Measurements from ENCODE around the gene TMEM35A. TPM values are rescaled to one million over a fixed set of nuclear protein-coding genes. Genes with fewer than 3 reads are reported as not detected.
A peak's percentile ranks its signal among the peaks of the same experiment; 100 is the strongest.

The TMEM35A gene, protein sequence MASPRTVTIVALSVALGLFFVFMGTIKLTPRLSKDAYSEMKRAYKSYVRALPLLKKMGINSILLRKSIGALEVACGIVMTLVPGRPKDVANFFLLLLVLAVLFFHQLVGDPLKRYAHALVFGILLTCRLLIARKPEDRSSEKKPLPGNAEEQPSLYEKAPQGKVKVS
- 0.89 TPM for polyA plus RNA-seq (2013, experiment 1 of 2; ENCODE audit: insufficient read length)
- 0.94 TPM for polyA plus RNA-seq (2013, experiment 2 of 2; ENCODE audit: insufficient read length)

DNA sequence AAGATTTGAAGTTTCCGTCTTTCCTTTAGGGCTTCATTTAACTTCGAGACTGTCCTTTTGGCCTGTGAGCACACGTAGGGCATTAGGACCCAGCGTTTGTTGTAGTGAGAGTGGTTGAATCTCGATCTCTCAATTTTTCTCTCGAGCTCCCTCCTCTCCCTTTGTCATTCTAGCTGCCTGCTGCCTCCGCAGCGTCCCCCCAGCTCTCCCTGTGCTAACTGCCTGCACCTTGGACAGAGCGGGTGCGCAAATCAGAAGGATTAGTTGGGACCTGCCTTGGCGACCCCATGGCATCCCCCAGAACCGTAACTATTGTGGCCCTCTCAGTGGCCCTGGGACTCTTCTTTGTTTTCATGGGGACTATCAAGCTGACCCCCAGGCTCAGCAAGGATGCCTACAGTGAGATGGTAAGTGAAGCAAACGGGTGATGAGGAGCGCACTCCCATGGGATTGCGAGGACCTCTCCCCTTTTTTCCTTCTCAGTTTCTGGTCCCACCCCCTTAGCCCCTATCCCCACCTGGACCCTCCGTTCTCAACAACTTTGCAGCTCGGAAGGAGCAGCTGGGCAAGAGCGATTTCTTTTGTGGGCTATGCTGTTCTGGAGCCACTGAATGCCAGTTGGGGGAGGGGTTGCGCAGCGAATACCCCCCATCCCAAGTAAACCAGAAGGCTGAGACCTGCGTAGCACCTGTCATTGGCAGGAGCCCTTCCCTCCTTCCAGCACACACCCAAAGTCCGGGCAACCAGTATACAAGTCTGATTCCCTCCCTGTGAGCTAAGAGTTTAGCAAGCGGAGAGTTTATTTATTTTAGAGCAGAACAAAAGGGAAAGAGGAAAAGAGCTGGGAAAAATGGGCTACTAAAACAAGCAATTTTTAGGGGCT, at the start of gene TMEM35A:
Gene TMEM35A (plus strand): TSS at position 164 of the 883 bp plus-strand sequence. CDS start 124 bp downstream, at position 288.
- DNase-seq: peak; percentile 17

DNA sequence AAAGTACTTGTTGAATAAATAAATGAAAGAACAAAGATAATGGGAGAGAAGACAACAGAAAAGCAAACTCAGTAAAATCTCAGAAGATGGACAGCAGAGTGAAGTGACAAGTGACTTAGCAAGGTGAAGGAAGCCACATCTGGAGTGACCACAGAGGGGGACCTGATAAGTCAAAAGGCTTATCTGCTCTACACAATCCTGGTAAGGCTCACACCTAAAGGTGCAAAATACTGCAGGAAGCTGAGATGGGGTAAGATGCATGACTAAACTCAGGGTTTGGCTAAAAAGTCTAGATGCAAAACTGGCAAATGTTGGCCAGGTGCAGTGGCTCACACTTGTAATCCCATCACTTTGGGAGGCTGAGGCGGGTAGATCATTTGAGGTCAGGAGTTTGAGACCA, 49.0 kb upstream of the TMEM35A start:
- no peak for DNase-seq

DNA sequence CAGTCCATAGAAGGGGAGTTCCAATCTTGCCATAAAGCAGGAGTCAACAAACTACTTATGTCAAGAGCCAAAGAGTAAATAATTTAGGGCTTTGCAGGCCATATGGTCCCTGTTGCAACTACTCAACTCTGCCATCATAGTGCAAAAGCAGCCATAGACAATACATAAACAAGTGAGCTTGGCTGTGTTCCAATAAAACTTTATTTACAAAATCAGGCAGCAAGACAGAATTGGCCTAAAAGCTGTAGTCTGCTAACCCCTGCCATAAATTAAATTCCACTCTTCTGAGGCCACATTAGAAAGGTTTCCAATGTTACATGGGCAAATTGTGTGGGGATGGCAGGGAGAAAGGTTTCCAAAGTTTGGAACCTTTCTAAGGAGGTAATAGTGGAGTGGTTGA, 41.4 kb upstream of the TMEM35A start:
- DNase-seq: no peak

DNA sequence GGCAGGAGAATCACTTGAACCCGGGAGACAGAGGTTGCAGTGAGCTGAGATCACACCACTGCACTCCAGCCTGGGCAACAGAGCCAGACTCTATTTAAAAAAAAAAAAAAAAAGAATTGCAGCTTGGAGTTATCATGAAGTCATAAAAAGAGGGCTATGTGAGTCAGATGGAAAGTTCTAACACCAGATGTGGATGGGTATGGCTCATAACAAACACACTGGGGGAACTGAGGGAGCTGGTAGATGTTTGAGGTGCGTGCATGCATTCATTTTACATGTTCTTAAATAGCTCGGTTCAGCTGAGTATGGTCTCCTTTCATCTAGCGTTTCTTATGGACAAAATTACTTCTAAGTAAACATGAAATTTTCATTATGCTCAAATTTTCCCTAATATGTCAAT, 38.5 kb upstream of the TMEM35A start:
- DNase-seq: no peak

DNA sequence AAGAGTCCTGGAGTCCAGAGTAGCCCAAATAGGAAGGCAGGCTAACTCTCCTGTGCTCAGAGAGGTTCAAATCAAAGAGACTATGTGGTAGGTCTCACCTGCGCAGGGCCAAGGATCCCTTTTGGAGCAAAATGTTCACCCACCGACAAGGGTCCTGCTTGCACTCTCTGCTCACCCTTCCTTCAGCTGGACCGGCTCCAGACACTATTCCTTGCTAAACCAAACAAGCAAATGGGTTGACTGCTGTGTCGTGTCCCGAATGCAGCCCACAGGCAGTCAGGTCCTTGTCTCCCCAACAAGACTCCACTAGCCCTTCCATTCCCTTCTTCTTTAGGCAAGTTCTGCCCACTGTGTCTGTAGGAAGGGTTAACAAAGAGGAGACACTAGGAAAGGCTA, 27.5 kb upstream of the TMEM35A start:
- DNase-seq: no peak

DNA sequence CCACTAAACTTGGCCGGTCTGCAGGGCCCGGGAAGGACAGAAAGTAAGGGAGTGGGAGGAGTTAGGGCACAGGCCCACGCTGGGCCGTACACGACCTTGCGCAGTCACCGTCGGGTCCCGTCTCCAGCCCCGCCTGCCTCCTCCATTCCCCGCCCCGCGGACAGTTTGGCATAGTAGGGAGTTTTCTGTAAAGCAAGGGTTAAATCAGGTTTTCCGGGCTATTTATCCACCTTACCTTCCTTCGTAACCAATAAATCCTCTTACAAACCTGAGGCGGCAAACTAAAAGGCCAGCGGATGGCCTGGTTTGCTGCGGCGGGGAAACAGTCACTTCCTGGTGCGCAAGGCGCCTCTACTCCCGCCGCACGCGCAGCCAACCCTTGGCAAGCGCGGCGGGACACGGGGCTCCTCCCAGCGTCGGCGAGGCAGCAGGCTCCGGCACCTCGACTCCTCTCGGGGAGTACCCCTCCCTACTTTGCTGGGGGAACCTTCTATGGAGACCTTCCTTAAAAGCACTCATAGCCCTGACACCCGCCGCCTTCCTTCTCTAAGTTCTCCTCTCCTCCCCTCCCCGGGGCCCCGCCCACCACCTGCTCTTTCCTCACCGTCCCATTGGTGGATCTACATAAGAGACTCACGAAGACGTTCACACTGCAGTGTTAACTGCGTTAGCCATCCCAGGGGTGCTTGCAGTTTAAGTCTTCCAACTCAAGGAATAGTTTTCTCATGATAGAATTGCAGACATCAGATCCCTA, 27.0 kb upstream of the TMEM35A start, which contains the start of gene TRMT2B:
Gene TRMT2B (minus strand): TSS at position 563 of the 754 bp plus-strand sequence. CDS start 9,822 bp downstream, outside the sequence.
- peak; percentile 72 for DNase-seq

DNA sequence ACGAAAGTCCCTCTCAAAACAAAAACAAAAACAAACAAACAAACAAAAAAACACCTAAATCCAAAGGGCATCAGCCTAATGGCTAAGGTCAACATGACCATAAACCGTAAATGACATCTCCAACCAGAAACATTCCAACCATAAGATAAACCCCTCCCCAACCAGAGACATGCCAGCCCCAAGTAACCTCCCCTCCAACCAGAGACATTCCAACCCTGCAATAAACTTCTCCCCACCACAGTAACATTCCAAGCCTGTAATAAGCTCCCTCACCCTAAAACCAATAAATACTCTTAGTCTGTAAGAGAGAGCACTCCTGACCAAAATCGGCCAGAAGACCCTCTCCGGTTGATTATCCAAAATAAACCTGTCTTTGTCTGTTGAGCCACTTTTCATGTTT, 22.1 kb upstream of the TMEM35A start:
- peak; percentile 33 for DNase-seq

DNA sequence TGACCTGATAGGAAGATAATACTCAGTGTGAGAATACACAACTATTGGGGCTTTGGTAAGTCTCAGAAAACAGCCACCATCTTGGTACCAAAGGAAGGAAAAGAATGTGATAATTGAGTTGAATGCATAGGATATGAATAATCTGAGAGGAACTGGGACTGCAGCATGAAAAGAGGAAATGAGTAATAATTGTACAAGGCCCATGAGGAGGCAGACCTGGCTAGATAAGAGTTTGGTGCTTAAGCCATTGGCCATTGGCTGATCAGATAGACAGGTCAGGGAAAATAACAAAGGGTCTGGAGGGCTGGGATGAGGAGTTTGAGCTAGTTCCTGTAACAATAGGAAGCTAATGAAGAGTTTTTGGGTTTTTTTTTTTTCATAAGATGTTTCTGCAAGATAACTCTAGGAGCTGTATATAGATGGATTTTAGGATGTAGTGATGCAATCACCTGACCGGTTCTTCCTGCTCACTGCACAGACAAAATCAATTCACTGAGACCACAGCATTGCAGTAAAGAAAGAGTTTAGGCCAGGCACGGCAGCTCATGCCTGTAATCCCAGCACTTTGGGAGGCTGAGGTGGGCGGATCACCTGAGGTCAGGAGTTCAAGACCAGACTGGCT, 21.5 kb upstream of the TMEM35A start:
- peak; percentile 76 for DNase-seq

DNA sequence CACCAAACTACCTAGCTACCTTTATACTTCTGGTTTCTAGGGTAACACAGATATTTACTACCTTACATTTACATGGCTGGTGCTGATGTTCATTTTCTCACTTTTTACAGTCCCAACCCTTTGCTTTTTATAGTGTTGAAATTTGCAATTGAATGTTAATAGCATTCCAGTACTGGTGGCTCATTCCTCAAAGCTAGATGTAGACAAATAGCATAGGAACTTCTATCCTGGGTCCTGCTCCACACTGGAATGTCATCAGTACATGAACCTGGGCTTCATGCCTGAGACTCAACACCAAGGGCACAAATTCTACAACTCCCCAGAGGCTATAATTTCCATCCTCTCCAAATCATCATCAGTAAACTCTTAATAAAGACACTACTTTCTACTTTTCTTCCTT, 16.5 kb upstream of the TMEM35A start:
- peak; percentile 66 for DNase-seq

DNA sequence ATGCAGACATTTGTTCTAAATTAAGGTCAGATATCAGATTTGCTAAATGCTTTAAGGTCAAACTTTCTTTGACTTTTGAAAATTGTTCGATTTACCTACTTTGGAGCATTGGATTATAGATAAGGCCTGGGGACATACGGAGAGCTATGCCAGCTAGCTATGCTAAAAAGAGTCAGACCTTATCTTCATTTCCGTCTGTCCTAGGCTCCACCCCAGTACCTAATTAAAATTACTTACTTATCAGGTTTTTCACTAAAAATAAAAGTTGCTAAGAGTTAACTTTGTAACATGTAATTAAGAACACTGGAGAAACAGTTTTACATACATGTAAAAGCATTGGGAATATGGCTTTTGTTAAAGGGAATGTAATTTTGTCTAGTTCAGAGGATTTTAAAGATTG, 7.1 kb upstream of the TMEM35A start:
- DNase-seq: no peak

DNA sequence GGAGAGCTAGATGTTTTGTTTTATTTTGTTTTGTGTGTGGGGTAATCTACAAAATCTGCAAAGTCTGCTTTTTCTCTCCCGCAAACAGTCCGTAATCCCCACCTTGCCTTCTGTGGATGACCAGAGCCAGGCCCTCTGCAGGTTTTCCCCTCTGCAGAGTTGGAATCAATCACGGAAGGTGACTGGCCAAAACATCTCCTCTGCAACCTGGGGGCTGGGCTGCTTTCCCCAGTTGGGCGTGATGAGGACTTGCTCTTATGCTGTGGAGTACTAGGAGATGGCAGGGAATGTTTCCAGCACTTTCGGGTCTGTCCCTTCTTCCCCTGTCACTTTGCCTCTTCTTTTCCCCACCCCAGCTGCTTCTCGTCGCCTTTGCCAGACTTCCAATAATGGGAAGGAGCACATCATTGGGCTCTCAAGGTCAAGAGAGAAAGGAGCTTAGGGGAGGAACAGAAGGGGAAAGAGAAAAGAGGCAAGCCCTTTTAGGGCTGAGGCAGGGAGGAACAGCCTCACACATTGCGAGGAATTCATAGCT, 1.1 kb downstream of the TMEM35A start:
- no peak for DNase-seq

DNA sequence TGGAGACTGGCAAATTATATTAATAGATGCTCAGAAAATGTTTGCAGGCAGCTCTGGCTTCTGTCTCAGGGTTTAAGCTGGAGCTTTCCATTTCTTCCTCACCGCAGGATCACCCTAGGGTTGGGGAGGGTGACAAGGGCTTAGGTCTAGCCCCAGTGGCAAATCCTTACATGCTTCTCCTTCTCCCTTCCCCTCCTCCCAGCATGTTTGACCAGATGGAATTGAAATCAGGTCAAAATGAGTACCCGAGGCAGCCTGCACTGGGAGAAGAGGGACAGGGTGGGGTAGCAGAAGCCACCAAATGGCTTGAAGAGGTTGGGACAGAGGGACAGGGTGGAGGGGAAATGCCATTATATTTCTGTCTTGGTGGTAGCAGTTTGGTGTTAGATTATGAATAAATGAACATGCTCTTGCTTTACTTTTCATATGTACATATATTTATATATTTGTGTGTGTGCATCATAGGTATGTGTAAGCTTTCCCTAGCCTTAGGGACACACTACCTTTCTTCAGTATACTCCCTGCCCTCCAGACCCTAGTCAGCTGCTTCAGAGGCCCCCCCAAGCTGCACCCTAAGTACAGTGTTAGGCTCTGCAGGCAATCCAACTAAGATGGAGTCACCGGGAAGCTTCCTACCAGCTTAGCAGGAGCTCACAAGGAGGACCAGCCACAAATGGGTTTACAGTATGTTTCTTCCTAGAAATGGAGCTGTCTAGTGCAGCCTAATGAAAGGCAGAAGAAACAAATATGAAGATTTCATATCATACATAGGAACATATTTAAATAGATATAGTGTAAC, 1.8 kb downstream of the TMEM35A start:
- DNase-seq: no peak

DNA sequence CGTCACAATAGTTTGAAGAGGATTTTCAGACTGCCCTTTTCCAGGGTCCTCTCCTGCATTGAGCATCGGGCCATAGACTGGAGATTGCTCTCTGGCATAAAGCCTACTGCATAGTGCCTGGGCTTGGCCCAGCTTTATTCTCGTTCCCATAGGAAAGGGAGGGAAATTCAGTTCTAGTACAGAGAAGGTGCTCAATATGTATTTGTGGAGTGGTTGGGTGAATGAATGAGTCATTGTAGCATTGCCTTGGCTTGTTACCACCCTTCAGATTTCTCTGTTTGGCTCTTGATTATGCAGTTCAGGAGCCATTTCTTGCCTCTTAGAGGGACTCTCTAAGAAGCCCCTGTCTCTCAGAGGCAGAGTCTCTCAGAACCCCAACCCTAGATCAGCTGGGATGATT, 2.6 kb downstream of the TMEM35A start:
- no peak for DNase-seq

DNA sequence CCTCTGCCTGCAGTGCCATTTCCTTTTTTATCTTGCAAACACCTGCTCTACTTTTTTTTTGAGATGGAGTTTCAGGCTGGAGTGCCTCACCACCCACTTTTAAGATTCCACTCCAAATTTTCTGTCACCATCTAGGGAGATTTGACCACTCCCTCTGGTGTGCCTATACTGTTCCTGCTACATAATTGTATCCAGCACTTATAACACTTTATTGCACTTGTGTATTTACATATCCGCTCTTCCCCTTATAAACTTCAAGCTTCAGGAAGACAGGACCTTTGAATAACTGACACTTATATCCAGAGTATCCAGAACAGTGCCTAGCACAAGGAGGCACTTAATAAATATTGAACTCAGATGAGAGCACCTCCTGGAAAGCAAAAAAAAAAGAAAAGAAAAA, 13.1 kb downstream of the TMEM35A start:
- DNase-seq: no peak

DNA sequence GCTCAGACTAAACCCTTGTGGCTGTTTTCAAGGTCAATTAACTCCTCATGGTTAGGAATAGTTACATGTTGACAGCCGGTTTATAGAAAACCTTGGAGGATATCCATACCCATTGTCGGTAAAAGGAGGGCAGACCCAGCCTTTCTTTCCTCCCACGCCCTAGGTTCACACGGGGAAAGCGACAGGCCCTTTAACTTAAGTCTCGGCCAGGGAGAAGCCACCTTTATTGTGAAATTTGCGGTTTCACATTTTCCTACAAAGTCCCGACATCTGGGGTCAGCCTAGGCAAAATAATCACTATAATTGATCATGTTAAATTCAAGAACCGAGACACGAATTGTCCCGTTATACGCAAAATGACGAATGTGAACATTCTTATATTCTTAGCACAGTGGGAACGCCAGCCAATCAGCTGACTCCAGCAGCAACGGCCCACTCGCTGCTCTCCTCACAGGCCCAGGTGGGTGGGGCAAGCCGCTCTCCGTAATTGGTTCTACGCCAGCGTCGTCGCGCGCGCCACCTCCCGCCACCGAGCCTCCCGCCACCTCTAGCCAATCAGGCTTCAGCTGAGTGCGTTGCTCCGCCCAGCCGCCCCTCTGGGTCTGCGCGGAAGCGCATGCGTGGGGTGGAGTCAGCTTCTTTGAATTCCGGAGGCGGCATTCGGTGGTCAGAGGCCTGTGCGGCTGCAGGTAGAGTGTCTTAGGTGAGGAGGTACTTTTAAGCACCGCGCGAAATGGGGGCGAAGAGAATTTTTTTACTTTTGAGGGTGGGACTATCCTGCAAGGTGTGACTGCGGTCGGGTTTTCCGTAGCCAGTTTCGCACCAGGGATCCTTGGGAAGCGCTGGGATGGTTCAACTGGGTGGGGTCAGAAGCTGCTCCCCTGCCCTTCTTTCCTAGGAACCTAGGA, 19.1 kb downstream of the TMEM35A start, which contains the start of gene CENPI:
Gene CENPI (plus strand): TSS at position 659 of the 908 bp plus-strand sequence. CDS start 2,867 bp downstream, outside the sequence.
- DNase-seq: peak; percentile 92

DNA sequence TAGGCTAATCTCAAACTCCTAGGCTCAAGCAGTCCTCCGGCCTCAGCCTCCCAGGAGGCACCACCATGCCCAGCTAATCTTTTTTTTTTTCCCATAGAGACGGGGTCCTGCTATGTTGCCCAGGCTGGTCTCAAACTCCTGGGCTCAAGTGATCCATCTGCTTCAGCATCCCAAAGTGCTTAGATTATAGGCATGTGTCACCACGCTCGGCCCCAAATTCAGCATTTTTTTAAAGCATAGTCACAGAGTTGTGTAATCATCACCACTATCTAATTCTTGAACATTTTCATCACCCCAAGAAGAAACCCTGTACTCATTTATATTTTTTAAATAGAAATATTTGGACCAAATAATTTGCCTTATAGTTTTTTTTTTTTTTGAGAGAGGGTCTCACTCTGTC, 29.6 kb downstream of the TMEM35A start:
- DNase-seq: peak; percentile 56

DNA sequence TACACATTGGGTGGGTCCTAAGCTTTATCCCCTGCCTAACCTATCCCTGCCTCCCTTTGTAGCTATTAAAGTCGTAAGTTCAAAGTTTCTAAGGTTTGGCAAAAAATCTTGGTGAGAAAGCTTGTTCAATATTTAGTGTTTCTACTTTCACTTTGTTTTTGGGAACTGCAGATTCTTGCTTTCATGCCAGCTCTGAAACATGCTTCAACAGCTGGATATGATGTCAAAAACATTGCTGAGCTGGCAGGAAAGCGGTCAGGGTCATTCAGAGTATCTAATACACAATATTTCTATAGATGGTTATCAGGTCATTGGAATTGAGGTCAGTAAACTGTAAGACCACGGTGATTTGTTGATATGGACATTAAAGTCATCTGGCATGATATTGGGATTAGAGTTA, 39.0 kb downstream of the TMEM35A start:
- no peak for DNase-seq

DNA sequence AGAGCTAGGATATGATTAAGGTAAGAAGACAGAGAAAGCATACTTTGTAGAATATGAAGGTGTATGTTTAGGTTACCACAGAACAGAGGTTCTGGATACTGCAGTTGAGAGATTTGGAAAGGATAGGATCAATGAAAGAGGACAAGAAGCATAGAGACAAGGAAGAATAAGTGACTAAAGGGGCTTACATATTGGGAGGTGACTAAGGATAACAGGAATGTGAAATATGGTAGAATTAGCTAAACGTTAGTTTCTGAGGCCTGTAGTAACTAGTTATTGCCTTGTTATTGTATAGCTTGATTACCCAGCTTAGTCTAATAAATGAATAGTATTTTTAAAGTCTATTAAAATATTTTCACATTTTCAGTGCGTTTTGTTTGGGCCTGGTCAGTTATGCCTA, 57.6 kb downstream of the TMEM35A start:
- DNase-seq: peak; percentile 8

Measured in fibroblast of skin of back (primary cell).